Adrenal gland (tissue), 12 donors: ENCODE data around the gene KIAA1614. TPM values are rescaled to one million over a fixed set of nuclear protein-coding genes. Genes with fewer than 3 reads are reported as not detected.
A peak's percentile ranks its signal among the peaks of the same experiment; 100 is the strongest.
"Not testable (repeated sequence)": the region's sequence is repeated elsewhere in the genome, so short reads cannot be mapped to it uniquely, and the experiment has no call there.

ENCODE experiments used
- DNase-seq, 7 donors: peaks; one replicate each; pipeline ENCODE4 v3.0.0-alpha.2; 2019 to 2020
- H3K27ac ChIP-seq, 5 donors: fragments of 200-600 bp; sonication (generic) in 4 of 5; 1 replicate in 3 of 5; 2 replicates in 2 of 5; pipeline versions ENCODE4 v1.5.1 to v1.8.0; 2016 to 2020; ENCODE audit warnings: mild to moderate bottlenecking in 1 of 5
- H3K27me3 ChIP-seq: fragments of 200-600 bp; 2 replicates; pipeline ENCODE4 v1.8.0; 2021
- H3K36me3 ChIP-seq, 2 donors: fragments of 200-600 bp; replicated peaks in 1 of 2; 1 replicate in 1 of 2; 2 replicates in 1 of 2; pipeline versions ENCODE4 v1.5.1 to v1.8.0; 2018 to 2022
- H3K4me1 ChIP-seq, 2 donors: fragments of 200-600 bp; replicated peaks in 1 of 2; 1 replicate in 1 of 2; 2 replicates in 1 of 2; pipeline versions ENCODE4 v1.5.1 to v1.8.0; 2018 to 2021
- H3K4me3 ChIP-seq, 4 donors: fragments of 200-600 bp; sonication (generic) in 3 of 4; one replicate each; pipeline ENCODE4 v1.5.1; 2016 to 2018
- H3K9me3 ChIP-seq, 3 donors: fragments of 200-600 bp; sonication (generic) in 1 of 3; replicated peaks in 1 of 3; 1 replicate in 2 of 3; 2 replicates in 1 of 3; pipeline versions ENCODE4 v1.5.1 to v1.8.0; 2016 to 2021
- CTCF ChIP-seq, 6 experiments: fragments of 450-650 bp in 4 of 6; fragments of 200-600 bp in 2 of 6; sonication (generic) in 1 of 6; IDR thresholded peaks; 1 replicate in 5 of 6; 2 replicates in 1 of 6; pipeline versions ENCODE4 v1.5.1 to v1.8.0; 2016 to 2021; ENCODE audit warnings: antibody characterized with exemption in 6 of 6, mild to moderate bottlenecking in 2 of 6, moderate library complexity in 1 of 6
- POLR2A ChIP-seq, 2 donors: fragments of 450-650 bp; IDR thresholded peaks; one replicate each; pipeline ENCODE4 v1.6.1; 2017; ENCODE audit warnings: antibody characterized with exemption in 2 of 2, mild to moderate bottlenecking in 2 of 2, moderate library complexity in 1 of 2
- WGBS, 4 donors: extraction: QIAGEN DNeasy Blood & Tissue Kit in 2 of 4; methylation state at CpG; one replicate each; pipeline versions ENCODE4 v1.1.5 to v1.1.7; 2013 to 2017; 5-methylcytosine and 5-hydroxymethylcytosine counted together
- intact Hi-C, 2 donors: fragments of 100-400 bp; cut with DNase I; formaldehyde crosslinking; loops; one replicate each; pipeline versions ENCODE4 v1.14.1 to v1.15.0; 2022 to 2023
- polyA plus RNA-seq, 3 donors: library from polyadenylated mRNA; stranded (reverse); fragments of 200-250 nt in 2 of 3; fragments of 350-450 nt in 1 of 3; fragmentation: Illumina TruSeq in 1 of 3; extraction: RNeasy Lipid Tissue Mini Kit (QIAGEN cat#74804) in 1 of 3; gene quantifications; one replicate each; pipeline ENCODE4 v1.2.3, GENCODE V29; 2013 to 2014
- total RNA-seq, 9 donors: library from RNA; depleted of rRNA in 4 of 9; stranded (reverse); fragments of >200 nt in 4 of 9; fragments of 120-200 nt in 1 of 9; fragmentation: NEBNext Ultra II Directional in 1 of 9; extraction: Animal tissue kit (Norgen Biotek cat#: 25700) in 1 of 9; gene quantifications; one replicate each; pipeline versions ENCODE4 v1.1.0 to v1.2.4, GENCODE V29; 2013 to 2023
- donor health status: healthy with polysubstance abuse.
- donor health status: Bipolar disorder and iron deficiency.
- donor health status: DM: yes; HTN: yes; CAD: no.
- donor health status: DM: no; HTN: no; CAD: no.
- donor health status: DM: no; HTN: no; CAD: no.
- donor health status: DM: yes; HTN: yes; CAD: no.

KIAA1614 gene
- total and polyA plus RNA-seq, 12 donors: 0.18 to 6.9 (median 1.2) TPM

DNA sequence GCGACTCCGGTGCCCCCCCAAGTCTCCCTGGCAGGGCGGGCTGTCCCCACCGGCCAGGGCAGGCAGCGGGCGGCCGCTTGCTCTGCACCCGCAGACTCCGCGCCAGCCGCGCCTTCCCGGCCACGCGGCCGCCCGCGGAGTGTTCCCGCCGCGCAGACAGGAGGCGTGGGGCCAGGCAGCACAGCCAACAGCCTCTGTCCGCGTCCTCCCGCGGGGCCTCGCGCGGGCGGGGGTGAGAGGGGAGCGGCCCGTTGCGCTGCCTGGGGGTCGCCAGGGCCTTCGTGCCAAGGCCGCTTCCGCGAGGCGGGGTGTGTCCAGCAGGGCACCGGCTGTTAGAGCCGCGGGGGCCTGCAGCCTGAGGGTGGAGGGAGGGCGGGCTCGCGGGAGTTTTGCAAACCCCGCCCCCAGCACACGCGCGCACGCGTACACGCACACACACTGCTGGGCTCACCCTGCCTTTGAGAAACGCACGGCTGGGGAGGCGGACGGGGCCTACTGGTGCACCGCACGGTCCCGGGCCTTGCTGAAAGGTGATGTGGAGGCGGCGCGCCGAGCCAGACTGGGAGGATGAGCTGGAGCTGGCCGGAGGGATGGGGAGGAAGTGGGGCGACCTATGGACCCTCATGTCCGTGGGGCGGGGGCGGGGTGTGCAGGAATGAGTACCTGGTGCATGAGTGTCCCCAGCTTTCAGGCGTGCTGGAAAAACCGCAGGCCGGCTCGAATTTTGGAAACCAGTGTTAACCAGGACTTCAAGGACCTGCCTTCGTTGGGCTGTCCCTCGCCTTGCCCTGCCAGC, 41.5 kb downstream of the KIAA1614 start:
- peaks cover 0 to 15% of the 10 kb centered on the region in 2 donors for H3K4me1 ChIP-seq
- H3K4me3 ChIP-seq: peak overlapping the region in 2 of 4 donors; percentile 46 to 65
- TF ChIP-seq CTCF (IDR thresholded peaks at IDR 0.05) (peak in 3 of 6 experiments; percentile 23 to 25 (median 25)), POLR2A (IDR thresholded peaks at IDR 0.05) (no peak)
- intact Hi-C loops: no loop called here
- peak; percentile 64 to 74 (median 68) for DNase-seq
- WGBS, 4 donors: 9 to 53% (median 27%) methylated on average over 6 to 74 of the region's 74 CpGs
- no peaks in the 10 kb centered on the region for H3K27me3 ChIP-seq
- H3K36me3 ChIP-seq: no peaks in the 10 kb centered on the region
- H3K27ac ChIP-seq: peak overlapping the region in 2 of 5 donors; percentile 50 to 67
- no peaks in the 10 kb centered on the region for H3K9me3 ChIP-seq

GRCh38 chr1:180954801-180955165, 42.1 kb downstream of the KIAA1614 start:
- peak overlapping the region in 2 of 5 donors; percentile 50 to 67 for H3K27ac ChIP-seq
- no peaks in the 10 kb centered on the region for H3K27me3 ChIP-seq
- TF ChIP-seq POLR2A (IDR thresholded peaks at IDR 0.05): no peak
- no peak for TF ChIP-seq CTCF (IDR thresholded peaks at IDR 0.05)
- H3K4me3 ChIP-seq: peak overlapping the region in 1 of 4 donors; percentile 65
- H3K4me1 ChIP-seq: peaks cover 0 to 15% of the 10 kb centered on the region in 2 donors
- intact Hi-C loops: no loop called here
- H3K9me3 ChIP-seq: no peaks in the 10 kb centered on the region
- 45 to 77% (median 71%) methylated on average over 6 to 10 of the region's 10 CpGs for WGBS, 4 donors
- DNase-seq: no peak
- H3K36me3 ChIP-seq: no peaks in the 10 kb centered on the region

DNA sequence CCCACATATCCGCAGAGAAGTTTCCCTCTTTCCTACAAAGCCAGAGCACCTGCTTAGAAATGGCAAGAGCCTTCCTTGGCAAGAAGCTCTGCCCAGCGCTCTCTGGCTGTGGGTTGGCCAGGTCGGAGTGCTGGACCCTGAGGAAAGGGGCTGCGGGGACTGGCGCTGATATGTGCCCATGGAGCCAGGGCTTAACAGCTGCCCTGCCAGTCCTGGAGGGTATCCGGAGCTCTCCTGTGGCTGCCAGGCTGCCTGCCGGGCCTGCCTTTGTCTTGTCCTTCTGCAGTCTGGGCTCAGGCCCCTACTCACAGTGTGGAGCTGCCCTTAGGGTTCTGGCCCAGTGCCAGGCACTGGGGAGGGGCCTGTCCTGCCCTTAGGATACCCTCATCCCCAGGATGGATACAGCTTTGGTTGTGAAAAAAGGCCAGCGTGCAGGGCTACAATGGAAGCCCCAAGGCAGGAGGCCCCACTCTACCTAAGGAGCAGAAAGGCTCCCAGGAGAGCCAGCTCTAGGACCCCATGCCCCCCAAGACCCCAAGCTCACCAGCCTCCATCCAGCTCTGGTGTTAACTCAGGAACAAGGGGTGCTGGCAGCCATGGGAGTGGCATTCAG, 43.4 kb downstream of the KIAA1614 start:
- no peaks in the 10 kb centered on the region for H3K9me3 ChIP-seq

GRCh38 chr1:180959620-180960019, 46.9 kb downstream of the KIAA1614 start:
- H3K27ac ChIP-seq, H3K4me3 ChIP-seq, H3K9me3 ChIP-seq, H3K36me3 ChIP-seq, DNase-seq, H3K27me3 ChIP-seq, intact Hi-C loops, H3K4me1 ChIP-seq: not testable (repeated sequence)
- WGBS, 4 donors: 88 to 100% (median 95%) methylated on average over 2 to 5 of the region's 5 CpGs

More for the DNA sequence above, 43.4 kb downstream of the KIAA1614 start:
- TF ChIP-seq CTCF (IDR thresholded peaks at IDR 0.05) (no peak), POLR2A (IDR thresholded peaks at IDR 0.05) (no peak)
- no peaks in the 10 kb centered on the region for H3K27me3 ChIP-seq
- H3K27ac ChIP-seq: no peak overlapping the region
- no peak for DNase-seq
- WGBS, 4 donors: 86 to 94% (median 89%) methylated on average over 1 to 8 of the region's 8 CpGs
- no peaks in the 10 kb centered on the region for H3K36me3 ChIP-seq
- intact Hi-C loops: no loop called here
- H3K4me3 ChIP-seq: no peak overlapping the region
- H3K4me1 ChIP-seq: peaks cover 0 to 15% of the 10 kb centered on the region in 2 donors
